DND-41 (cell line): ENCODE measurements around the gene LEUTX.
"Not testable (repeated sequence)": the region's sequence is repeated elsewhere in the genome, so short reads cannot be mapped to it uniquely, and the experiment has no call there.

Experiments used
- ATAC-seq: fragments of 200-7000 bp; cut with Tn5 transposase; 3 replicates; pipeline ENCODE4 v1.9.1; 2021; ENCODE audit warnings: low read depth; ENCODE audit not compliant: insufficient read depth
- DNase-seq: peaks from one replicate; pipeline ENCODE4 v3.0.0-alpha.2; 2020
- H2AFZ ChIP-seq: 2 replicates; pipeline ENCODE4 v1.6.0; 2012; ENCODE audit warnings: low read depth, low read length
- H3K27ac ChIP-seq: 2 replicates; pipeline ENCODE4 v1.5.1; 2012; ENCODE audit warnings: low read length, inconsistent platforms
- H3K27me3 ChIP-seq: fragments of 200-600 bp; sonication (generic); 2 replicates; pipeline ENCODE4 v1.6.0; 2012; ENCODE audit warnings: low read length, mild to moderate bottlenecking, inconsistent platforms; ENCODE audit not compliant: insufficient read depth, poor library complexity
- H3K36me3 ChIP-seq: 2 replicates; pipeline ENCODE4 v1.5.1; 2012; ENCODE audit warnings: low read length, inconsistent platforms; ENCODE audit not compliant: insufficient read depth
- H3K4me1 ChIP-seq: 2 replicates; pipeline ENCODE4 v1.5.1; 2012; ENCODE audit warnings: mild to moderate bottlenecking, low read length; ENCODE audit not compliant: insufficient read depth
- H3K4me2 ChIP-seq: 2 replicates; pipeline ENCODE4 v1.6.0; 2012; ENCODE audit warnings: mild to moderate bottlenecking, moderate library complexity, low read length, inconsistent platforms; ENCODE audit not compliant: insufficient read depth
- H3K4me3 ChIP-seq, 2 experiments: fragments of 200-600 bp in 1 of 2; shearing (Covaris generic) in 1 of 2; 2 replicates each; pipeline ENCODE4 v1.5.1; 2012 to 2016; ENCODE audit warnings: inconsistent platforms in 2 of 2, low read length in 2 of 2, mild to moderate bottlenecking in 2 of 2, low read depth in 1 of 2, moderate library complexity in 1 of 2
- H3K79me2 ChIP-seq: 2 replicates; pipeline ENCODE4 v1.6.0; 2012; ENCODE audit warnings: low read length, inconsistent platforms; ENCODE audit not compliant: insufficient read depth
- H3K9ac ChIP-seq: 2 replicates; pipeline ENCODE4 v1.6.0; 2012; ENCODE audit warnings: low read depth, mild to moderate bottlenecking, inconsistent platforms, low read length, moderate library complexity
- H3K9me3 ChIP-seq: 2 replicates; pipeline ENCODE4 v1.5.1; 2012; ENCODE audit warnings: low read length, moderate library complexity, mild to moderate bottlenecking, inconsistent platforms; ENCODE audit not compliant: insufficient read depth, severe bottlenecking
- H4K20me1 ChIP-seq: 2 replicates; pipeline ENCODE4 v1.6.0; 2012; ENCODE audit warnings: low read length; ENCODE audit not compliant: insufficient read depth
- EZH2 ChIP-seq: IDR thresholded peaks from 3 replicates; pipeline ENCODE4 v1.6.1; 2012; ENCODE audit warnings: borderline replicate concordance, low read depth, mild to moderate bottlenecking, moderate library complexity, low read length, inconsistent platforms; ENCODE audit not compliant: severe bottlenecking
- TF ChIP-seq, protein P1 (sequence below): IDR thresholded peaks from 2 replicates; pipeline ENCODE4 v1.5.1; 2012; ENCODE audit warnings: borderline replicate concordance, low read length, moderate library complexity, mild to moderate bottlenecking; ENCODE audit not compliant: poor library complexity, severe bottlenecking; ENCODE audit errors: extremely low read depth

The LEUTX gene

DNA sequence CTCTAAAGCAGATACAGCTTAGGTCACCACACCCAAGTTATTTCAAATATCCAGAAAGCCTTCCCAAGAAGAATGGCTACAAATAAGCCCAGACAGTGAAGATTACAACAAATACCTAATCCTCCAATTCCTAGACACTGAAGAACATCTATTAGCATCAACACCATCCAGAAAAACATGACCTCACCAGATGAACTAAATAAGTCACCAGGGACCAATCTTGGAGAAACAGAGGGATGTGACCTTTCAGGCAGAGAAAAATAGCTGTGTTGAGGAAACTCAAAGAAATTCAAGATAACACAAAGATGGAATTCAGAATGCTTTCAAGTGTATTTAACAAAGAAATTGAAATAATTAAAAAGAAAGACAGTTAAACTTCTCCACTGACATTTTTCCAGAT, 25.9 kb upstream of the LEUTX start:
- H3K4me1 ChIP-seq: no peaks in the 10 kb centered on the region
- H3K4me3 ChIP-seq: no peak overlapping the region
- H3K27me3 ChIP-seq: peaks cover 26% of the 10 kb centered on the region
- DNase-seq (no peak), ATAC-seq (no peak)
- no peaks in the 10 kb centered on the region for H3K36me3 ChIP-seq
- H2AFZ ChIP-seq: no peak overlapping the region
- no peak overlapping the region for H3K4me2 ChIP-seq
- no peaks in the 10 kb centered on the region for H3K79me2 ChIP-seq
- H3K9me3 ChIP-seq: no peaks in the 10 kb centered on the region
- H3K9ac ChIP-seq: no peak overlapping the region
- no peaks in the 10 kb centered on the region for H4K20me1 ChIP-seq
- TF ChIP-seq EZH2: no peak
- TF ChIP-seq, protein P1, sequence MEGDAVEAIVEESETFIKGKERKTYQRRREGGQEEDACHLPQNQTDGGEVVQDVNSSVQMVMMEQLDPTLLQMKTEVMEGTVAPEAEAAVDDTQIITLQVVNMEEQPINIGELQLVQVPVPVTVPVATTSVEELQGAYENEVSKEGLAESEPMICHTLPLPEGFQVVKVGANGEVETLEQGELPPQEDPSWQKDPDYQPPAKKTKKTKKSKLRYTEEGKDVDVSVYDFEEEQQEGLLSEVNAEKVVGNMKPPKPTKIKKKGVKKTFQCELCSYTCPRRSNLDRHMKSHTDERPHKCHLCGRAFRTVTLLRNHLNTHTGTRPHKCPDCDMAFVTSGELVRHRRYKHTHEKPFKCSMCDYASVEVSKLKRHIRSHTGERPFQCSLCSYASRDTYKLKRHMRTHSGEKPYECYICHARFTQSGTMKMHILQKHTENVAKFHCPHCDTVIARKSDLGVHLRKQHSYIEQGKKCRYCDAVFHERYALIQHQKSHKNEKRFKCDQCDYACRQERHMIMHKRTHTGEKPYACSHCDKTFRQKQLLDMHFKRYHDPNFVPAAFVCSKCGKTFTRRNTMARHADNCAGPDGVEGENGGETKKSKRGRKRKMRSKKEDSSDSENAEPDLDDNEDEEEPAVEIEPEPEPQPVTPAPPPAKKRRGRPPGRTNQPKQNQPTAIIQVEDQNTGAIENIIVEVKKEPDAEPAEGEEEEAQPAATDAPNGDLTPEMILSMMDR: no peak
- H3K27ac ChIP-seq: no peak overlapping the region

DNA sequence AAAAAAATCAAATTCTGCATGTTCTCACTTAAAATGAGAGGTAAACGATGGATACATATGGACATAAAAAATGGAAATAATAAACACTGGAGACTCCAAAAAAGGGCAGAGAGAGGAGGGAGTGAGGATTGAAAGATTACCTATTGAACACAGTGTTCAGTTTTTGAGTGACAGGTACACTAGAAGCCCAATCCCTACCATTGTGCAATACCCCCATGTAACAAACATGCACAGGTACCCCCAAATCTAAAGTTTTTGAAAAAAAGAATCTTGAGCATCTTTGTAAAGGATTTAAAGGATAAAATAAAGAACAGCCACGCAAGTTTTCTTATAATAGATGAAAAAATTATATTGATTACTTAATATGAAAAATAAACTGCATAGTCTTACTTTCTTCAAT, 24.1 kb upstream of the LEUTX start:
- H3K9ac ChIP-seq: no peak overlapping the region
- H3K4me1 ChIP-seq: no peaks in the 10 kb centered on the region
- no peak for ATAC-seq
- H3K36me3 ChIP-seq: no peaks in the 10 kb centered on the region
- no peaks in the 10 kb centered on the region for H3K9me3 ChIP-seq
- no peak for DNase-seq
- no peak overlapping the region for H3K27ac ChIP-seq
- H4K20me1 ChIP-seq: no peaks in the 10 kb centered on the region
- peaks cover 26% of the 10 kb centered on the region for H3K27me3 ChIP-seq
- H3K4me3 ChIP-seq: no peak overlapping the region
- no peak overlapping the region for H3K4me2 ChIP-seq
- no peak for TF ChIP-seq EZH2
- TF ChIP-seq, protein P1: no peak
- H3K79me2 ChIP-seq: no peaks in the 10 kb centered on the region
- H2AFZ ChIP-seq: no peak overlapping the region

DNA sequence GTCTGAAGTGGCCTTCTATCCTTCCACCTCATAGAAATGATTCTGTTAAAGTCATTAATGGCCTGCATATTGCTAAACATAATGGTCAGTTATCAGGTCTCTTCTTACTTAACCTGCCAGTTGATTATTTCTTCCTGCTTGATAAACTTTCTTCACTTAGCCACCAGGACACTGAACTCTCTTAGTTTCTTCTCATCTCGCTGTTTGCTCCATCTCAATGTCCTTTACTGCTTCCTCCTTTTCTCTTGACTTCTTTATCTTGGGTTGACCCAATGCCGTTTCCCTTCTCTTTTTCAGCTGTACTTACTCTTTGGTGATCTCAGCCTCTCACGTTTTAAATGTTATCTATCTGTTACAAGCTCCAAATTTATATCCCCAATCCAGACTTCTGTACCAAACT, 23.7 kb upstream of the LEUTX start:
- no peak for TF ChIP-seq EZH2
- TF ChIP-seq, protein P1: no peak
- no peaks in the 10 kb centered on the region for H3K79me2 ChIP-seq
- no peak overlapping the region for H3K9ac ChIP-seq
- H4K20me1 ChIP-seq: no peaks in the 10 kb centered on the region
- no peak overlapping the region for H3K4me2 ChIP-seq
- H3K36me3 ChIP-seq: no peaks in the 10 kb centered on the region
- ATAC-seq (no peak), DNase-seq (no peak)
- no peaks in the 10 kb centered on the region for H3K9me3 ChIP-seq
- H3K27me3 ChIP-seq: peaks cover 26% of the 10 kb centered on the region
- H3K4me1 ChIP-seq: no peaks in the 10 kb centered on the region
- no peak overlapping the region for H3K4me3 ChIP-seq
- no peak overlapping the region for H3K27ac ChIP-seq
- no peak overlapping the region for H2AFZ ChIP-seq

DNA sequence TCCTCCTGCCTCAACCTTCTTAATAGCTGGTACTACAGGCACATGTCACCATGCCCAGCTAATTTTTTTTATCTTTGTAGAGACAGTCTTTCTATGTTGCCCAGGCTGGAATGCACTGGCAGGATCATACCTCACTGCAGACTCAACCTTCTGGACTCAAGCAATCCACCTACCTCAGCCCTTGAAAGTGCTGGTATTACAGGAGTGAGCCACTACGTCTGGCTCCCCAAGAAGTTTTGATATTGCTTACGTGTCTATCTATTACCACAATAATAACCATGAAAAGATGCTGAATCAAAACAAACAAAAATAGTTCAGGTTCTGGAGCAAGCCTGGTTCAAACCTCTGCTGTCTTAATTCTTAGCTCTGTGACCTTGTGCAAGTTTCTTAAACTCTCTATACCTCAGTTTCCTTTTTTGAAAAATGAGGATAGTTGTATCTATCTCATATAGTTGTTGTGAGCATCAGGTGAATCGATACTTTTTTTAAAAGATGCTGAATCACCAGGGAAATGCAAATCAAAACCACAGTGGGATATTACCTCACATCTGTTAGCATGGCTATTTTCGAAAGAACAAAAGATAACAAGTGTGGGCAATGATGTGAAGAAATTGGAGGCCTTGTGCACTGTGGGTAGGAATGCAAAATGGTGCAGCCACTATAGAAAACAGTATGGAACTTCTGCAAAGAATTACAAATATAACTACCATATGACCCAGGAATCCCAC, 19.0 kb upstream of the LEUTX start:
- no peak for ATAC-seq
- TF ChIP-seq, protein P1: no peak
- no peak for TF ChIP-seq EZH2
- Histone ChIP-seq H3K9ac (no peak overlapping the region), H3K27me3 (peaks cover 18% of the 10 kb centered on the region), H3K27ac (no peak overlapping the region), H3K4me3 (no peak overlapping the region), H3K4me2 (no peak overlapping the region), H3K36me3 (no peaks in the 10 kb centered on the region), H3K4me1 (no peaks in the 10 kb centered on the region), H4K20me1 (no peaks in the 10 kb centered on the region), H3K9me3 (no peaks in the 10 kb centered on the region), H3K79me2 (no peaks in the 10 kb centered on the region), H2AFZ (no peak overlapping the region)
- no peak for DNase-seq

DNA sequence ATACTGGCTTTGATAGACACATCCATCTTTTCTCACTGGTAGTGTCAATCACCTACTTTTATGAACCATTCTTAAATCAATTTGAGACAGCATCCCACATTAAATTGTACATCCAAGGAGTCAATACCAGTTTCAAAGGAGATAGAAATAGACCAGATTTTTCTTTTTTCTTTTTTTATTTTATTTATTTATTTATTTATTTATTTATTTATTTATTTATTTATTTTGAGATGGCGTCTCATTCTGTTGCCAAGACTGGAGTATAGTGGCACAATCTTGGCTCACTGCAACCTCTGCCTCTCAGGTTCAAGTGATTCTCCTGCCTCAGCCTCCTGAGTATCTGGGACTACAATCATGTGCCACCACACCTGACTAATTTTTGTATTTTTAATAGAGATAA, 16.8 kb upstream of the LEUTX start:
- not testable (repeated sequence) for H3K4me1 ChIP-seq, H4K20me1 ChIP-seq, H3K4me3 ChIP-seq, ATAC-seq, H3K9me3 ChIP-seq, H3K79me2 ChIP-seq, DNase-seq, H3K27ac ChIP-seq, H3K4me2 ChIP-seq, H2AFZ ChIP-seq, H3K36me3 ChIP-seq, H3K9ac ChIP-seq, H3K27me3 ChIP-seq
